H1 (cell line): ENCODE measurements around the gene UFD1. TPM values are rescaled to one million over a fixed set of nuclear protein-coding genes. Genes with fewer than 3 reads are reported as not detected.

Source experiments
- CTCF ChIA-PET: fragments of 300-600 bp; sonication (Branson Sonifier 250); formaldehyde crosslinking; loops from one replicate; lab custom pipeline; 2021; ENCODE audit not compliant: partially characterized antibody; lab: Charles Lee
- POLR2A ChIA-PET: fragments of 300-600 bp; sonication (Branson Sonifier 250); formaldehyde crosslinking; loops from one replicate; lab custom pipeline; 2021; ENCODE audit warnings: inconsistent platforms; ENCODE audit not compliant: partially characterized antibody; lab: Charles Lee
- DNase-seq, 2 experiments: peaks; one replicate each; pipeline versions ENCODE4 v3.0.0 to v3.0.0-alpha.2; 2010 to 2022; ENCODE audit warnings: low spot score in 2 of 2, low read depth in 1 of 2, mixed read lengths in 1 of 2
- FAIRE-seq: peaks from 2 replicates; lab custom pipeline; 2011; peaks lifted over from hg19 to GRCh38; lab: Jason Lieb, UNC
- H2AFZ ChIP-seq: 2 replicates; pipeline ENCODE4 v1.8.1; 2012; ENCODE audit warnings: low read length, inconsistent platforms
- H2AK5ac ChIP-seq: 2 replicates; pipeline ENCODE4 v1.6.1; 2013; ENCODE audit warnings: low read depth, low read length
- H2BK120ac ChIP-seq: replicated peaks from 2 replicates; pipeline ENCODE3; 2013; ENCODE audit warnings: low read depth, low read length, inconsistent platforms
- H2BK12ac ChIP-seq: 2 replicates; pipeline ENCODE4 v1.6.1; 2013; ENCODE audit warnings: low read depth, low read length
- H2BK15ac ChIP-seq: 2 replicates; pipeline ENCODE4 v1.6.1; 2013; ENCODE audit warnings: low read length
- H2BK20ac ChIP-seq: 2 replicates; pipeline ENCODE4 v1.6.1; 2013; ENCODE audit warnings: low read length
- H2BK5ac ChIP-seq: 2 replicates; pipeline ENCODE4 v1.6.1; 2013; ENCODE audit warnings: low read depth, low read length
- H3K14ac ChIP-seq: 2 replicates; pipeline ENCODE4 v1.6.1; 2013; ENCODE audit warnings: inconsistent platforms; ENCODE audit not compliant: insufficient read length
- H3K18ac ChIP-seq: 2 replicates; pipeline ENCODE4 v1.6.1; 2013; ENCODE audit warnings: low read length; ENCODE audit errors: extremely low read depth
- H3K23ac ChIP-seq: 2 replicates; pipeline ENCODE4 v1.6.1; 2013; ENCODE audit warnings: inconsistent platforms; ENCODE audit not compliant: insufficient read length
- H3K23me2 ChIP-seq: 2 replicates; pipeline ENCODE4 v1.6.1; 2013; ENCODE audit warnings: low read depth, low read length
- H3K27ac ChIP-seq: 2 replicates; pipeline ENCODE4 v1.6.1; 2011; ENCODE audit warnings: low read depth, low read length, inconsistent platforms
- H3K27me3 ChIP-seq, 4 experiments: replicated peaks in 1 of 4; 1 replicate in 1 of 4; 2 replicates in 3 of 4; pipeline versions ENCODE4 v1.6.1 to v1.8.1; 2011 to 2013; ENCODE audit warnings: low read length in 3 of 4, mild to moderate bottlenecking in 3 of 4, inconsistent platforms in 2 of 4, mixed read lengths in 2 of 4, moderate library complexity in 1 of 4; ENCODE audit not compliant: control insufficient read depth in 3 of 4, insufficient read depth in 3 of 4; ENCODE audit errors: extremely low read depth in 1 of 4
- H3K36me3 ChIP-seq, 4 experiments: 2 replicates each; pipeline versions ENCODE4 v1.6.1 to v1.8.1; 2011 to 2013; ENCODE audit warnings: mild to moderate bottlenecking in 4 of 4, low read length in 3 of 4, moderate library complexity in 2 of 4, control low read depth in 1 of 4, inconsistent platforms in 1 of 4; ENCODE audit not compliant: insufficient read depth in 4 of 4, control insufficient read depth in 2 of 4
- H3K4ac ChIP-seq: replicated peaks from 2 replicates; pipeline ENCODE3; 2013; ENCODE audit warnings: low read length, low read depth, mixed read lengths, inconsistent platforms; ENCODE audit not compliant: insufficient read length
- H3K4me1 ChIP-seq, 4 experiments: replicated peaks in 1 of 4; 1 replicate in 1 of 4; 2 replicates in 3 of 4; pipeline versions ENCODE4 v1.6.1 to v1.8.1; 2011 to 2013; ENCODE audit warnings: low read length in 3 of 4, inconsistent platforms in 2 of 4, mixed read lengths in 1 of 4; ENCODE audit not compliant: insufficient read depth in 4 of 4, control insufficient read depth in 3 of 4
- H3K4me2 ChIP-seq, 2 experiments: 2 replicates each; pipeline versions ENCODE4 v1.6.1 to v1.8.1; 2011 to 2013; ENCODE audit warnings: low read depth in 2 of 2, low read length in 2 of 2, control low read depth in 1 of 2, inconsistent platforms in 1 of 2, mild to moderate bottlenecking in 1 of 2; ENCODE audit not compliant: insufficient read depth in 1 of 2
- H3K4me3 ChIP-seq, 4 experiments: fragments of 200-600, 300-600 bp in 1 of 4; sonication (generic), shearing (Covaris generic), sonication (Bioruptor Twin) in 1 of 4; 2 replicates each; pipeline versions ENCODE4 v1.5.1 to v1.8.1; 2011 to 2016; ENCODE audit warnings: low read length in 4 of 4, low read depth in 3 of 4, control low read depth in 2 of 4, inconsistent platforms in 2 of 4, mild to moderate bottlenecking in 2 of 4, mixed read lengths in 1 of 4, moderate library complexity in 1 of 4; ENCODE audit not compliant: insufficient read depth in 2 of 4; ENCODE audit errors: extremely low read depth in 1 of 4
- H3K56ac ChIP-seq: replicated peaks from 2 replicates; pipeline ENCODE3; 2013; ENCODE audit warnings: low read depth, mild to moderate bottlenecking, mixed read lengths, low read length, inconsistent platforms; ENCODE audit not compliant: insufficient read length
- H3K79me1 ChIP-seq: 2 replicates; pipeline ENCODE4 v1.6.1; 2013; ENCODE audit warnings: low read depth, low read length, control low read depth
- H3K79me2 ChIP-seq, 2 experiments: 2 replicates each; pipeline versions ENCODE4 v1.6.1 to v1.8.1; 2012 to 2013; ENCODE audit warnings: low read length in 2 of 2, mild to moderate bottlenecking in 2 of 2, inconsistent platforms in 1 of 2; ENCODE audit not compliant: insufficient read depth in 2 of 2, control insufficient read depth in 1 of 2
- H3K9ac ChIP-seq, 4 experiments: replicated peaks in 1 of 4; 1 replicate in 1 of 4; 2 replicates in 3 of 4; pipeline versions ENCODE4 v1.6.1 to v1.8.1; 2011 to 2013; ENCODE audit warnings: low read depth in 3 of 4, low read length in 3 of 4, control low read depth in 2 of 4, mild to moderate bottlenecking in 2 of 4, moderate library complexity in 2 of 4, inconsistent platforms in 1 of 4; ENCODE audit errors: extremely low read depth in 1 of 4
- H3K9me3 ChIP-seq, 2 experiments: 2 replicates each; pipeline versions ENCODE4 v1.6.1 to v1.8.1; 2012 to 2013; ENCODE audit warnings: mild to moderate bottlenecking in 2 of 2, moderate library complexity in 2 of 2, control low read depth in 1 of 2, inconsistent platforms in 1 of 2, low read depth in 1 of 2, low read length in 1 of 2, mixed read lengths in 1 of 2; ENCODE audit not compliant: insufficient read depth in 2 of 2
- H4K20me1 ChIP-seq, 2 experiments: replicated peaks in 1 of 2; 2 replicates each; pipeline versions ENCODE3 to v1.8.1; 2011 to 2013; ENCODE audit warnings: inconsistent platforms in 2 of 2, low read length in 2 of 2, mild to moderate bottlenecking in 1 of 2; ENCODE audit not compliant: insufficient read depth in 2 of 2, control insufficient read depth in 1 of 2
- H4K5ac ChIP-seq: 2 replicates; pipeline ENCODE4 v1.6.1; 2013; ENCODE audit warnings: low read length, low read depth, mixed read lengths, inconsistent platforms; ENCODE audit not compliant: insufficient read length
- H4K8ac ChIP-seq: 2 replicates; pipeline ENCODE4 v1.8.0; 2013; ENCODE audit warnings: mild to moderate bottlenecking, moderate library complexity, low read length, inconsistent platforms; ENCODE audit not compliant: insufficient read depth; ENCODE audit errors: extremely low read depth
- H4K91ac ChIP-seq: replicated peaks from 2 replicates; pipeline ENCODE3; 2013; ENCODE audit warnings: low read length, mixed read lengths, inconsistent platforms; ENCODE audit not compliant: insufficient read length
- ATF2 ChIP-seq: IDR thresholded peaks from 2 replicates; pipeline ENCODE4 v1.6.1; 2012; ENCODE audit warnings: low read length, inconsistent platforms
- CHD1 ChIP-seq: IDR thresholded peaks from 2 replicates; pipeline ENCODE4 v1.6.1; 2012; ENCODE audit warnings: low read depth, low read length, improper control_type of control experiment
- GTF2F1 ChIP-seq: IDR thresholded peaks from 2 replicates; pipeline ENCODE4 v1.6.1; 2012; ENCODE audit warnings: low read depth, low read length, improper control_type of control experiment, borderline replicate concordance
- JUN ChIP-seq: IDR thresholded peaks from 2 replicates; pipeline ENCODE4 v1.6.1; 2011; ENCODE audit warnings: low read depth, mild to moderate bottlenecking, improper control_type of control experiment, low read length
- NANOG ChIP-seq: IDR thresholded peaks from 2 replicates; pipeline ENCODE4 v1.6.1; 2011; ENCODE audit warnings: low read length, low read depth, mild to moderate bottlenecking, inconsistent platforms; ENCODE audit not compliant: insufficient read depth, poor library complexity, severe bottlenecking
- NRF1 ChIP-seq: IDR thresholded peaks from 2 replicates; pipeline ENCODE4 v1.6.1; 2011; ENCODE audit warnings: mild to moderate bottlenecking, low read depth, low read length, improper control_type of control experiment
- PHF8 ChIP-seq: fragments of 200-600 bp; sonication (generic); conservative IDR thresholded peaks from 2 replicates; pipeline ENCODE4 v1.7.1; 2012; ENCODE audit warnings: low read depth, mild to moderate bottlenecking, inconsistent platforms, low read length, moderate library complexity
- RFX5 ChIP-seq: IDR thresholded peaks from 2 replicates; pipeline ENCODE4 v1.6.1; 2011; ENCODE audit warnings: low read depth, low read length, improper control_type of control experiment, borderline replicate concordance
- SP2 ChIP-seq: IDR thresholded peaks from 2 replicates; pipeline ENCODE4 v1.6.1; 2012; ENCODE audit warnings: mild to moderate bottlenecking, low read length, inconsistent platforms
- SRF ChIP-seq: IDR thresholded peaks from 2 replicates; pipeline ENCODE4 v1.6.1; 2011; ENCODE audit warnings: mild to moderate bottlenecking, low read depth, low read length, moderate library complexity
- YY1 ChIP-seq: IDR thresholded peaks from 2 replicates; pipeline ENCODE4 v1.6.1; 2011; ENCODE audit warnings: low read depth, mild to moderate bottlenecking, low read length
- WGBS, 2 experiments: shearing (Covaris generic) in 1 of 2; methylation state at CpG; one replicate each; pipeline versions ENCODE4 v1.1.6 to v1.1.7; 2013 to 2015; ENCODE audit warnings: low lambda C conversion rate in 2 of 2, mixed read lengths in 2 of 2, inconsistent platforms in 1 of 2, low coverage in 1 of 2, missing lambda C conversion rate in 1 of 2; ENCODE audit not compliant: insufficient replicate concordance in 2 of 2, insufficient coverage in 1 of 2, insufficient read length in 1 of 2; ENCODE audit errors: extremely low coverage in 1 of 2, missing lambda C conversion rate in 1 of 2; 5-methylcytosine and 5-hydroxymethylcytosine counted together
- polyA plus RNA-seq, 7 experiments: library from polyadenylated mRNA; depleted of rRNA in 3 of 7; stranded (reverse) in 5 of 7; unstranded in 2 of 7; fragments of >200 nt in 5 of 7; fragments of 200-250 nt in 2 of 7; gene quantifications; 1 replicate in 5 of 7; 2 replicates in 1 of 7; 4 replicates in 1 of 7; pipeline versions ENCODE4 v1.2.1 to v1.2.3, GENCODE V29; 2011 to 2013; ENCODE audit warnings: missing spikeins in 2 of 7, mixed read lengths in 2 of 7
- total RNA-seq: library from RNA; stranded (reverse); fragmentation: NEBNext Ultra II Directional; extraction: Animal tissue kit (Norgen Biotek cat#: 25700); gene quantifications from 2 replicates; pipeline ENCODE4 v1.2.1, GENCODE V29; 2021

UFD1 gene
- total and polyA plus RNA-seq, 2 of the 8 experiments (the other 6 are each of a cell fraction or from before 2014, with no cell fraction given): 74.6 to 116 TPM

GRCh38 chr22:19498154-19498865, 19.3 kb upstream of the UFD1 start:
- no peaks in the 10 kb centered on the region; a peak in 1 of 7 replicates for H3K4me1 ChIP-seq
- no peak overlapping the region for H2AFZ ChIP-seq
- no peak overlapping the region for H2BK120ac ChIP-seq
- H3K9ac ChIP-seq: no peak overlapping the region
- no peak overlapping the region for H4K5ac ChIP-seq
- H2BK15ac ChIP-seq: no peak overlapping the region
- FAIRE-seq (no peak), DNase-seq (no peak)
- H3K27ac ChIP-seq: no peak overlapping the region
- WGBS, 2 experiments: 91% methylated on average over 7 of the region's 7 CpGs; no CpG with 5 or more reads in 1 of the 2 experiments
- no peaks in the 10 kb centered on the region for H3K9me3 ChIP-seq
- H3K23ac ChIP-seq: no peak overlapping the region
- H3K56ac ChIP-seq: no peak overlapping the region
- no peak overlapping the region for H2AK5ac ChIP-seq
- CTCF ChIA-PET: interaction anchor here (0.6 to 2.6 kb wide), 7 partner anchors 9 to 370 kb away, joined by 3 to 13 read pairs (median 4); no protein-coding TSS in a partner anchor
- no peak overlapping the region for H2BK5ac ChIP-seq
- H4K8ac ChIP-seq: no peak overlapping the region
- H4K91ac ChIP-seq: no peak overlapping the region
- peaks cover 0 to 7% of the 10 kb centered on the region in 2 experiments for H4K20me1 ChIP-seq
- no peak overlapping the region for H3K4me3 ChIP-seq
- H3K4me2 ChIP-seq: no peak overlapping the region
- no peak overlapping the region for H3K4ac ChIP-seq
- no peaks in the 10 kb centered on the region for H3K27me3 ChIP-seq
- H3K23me2 ChIP-seq: no peaks in the 10 kb centered on the region
- no peaks in the 10 kb centered on the region for H3K79me2 ChIP-seq
- H3K79me1 ChIP-seq: no peaks in the 10 kb centered on the region; the same call in 1 of the 2 replicates
- no peak overlapping the region for H3K14ac ChIP-seq
- POLR2A ChIA-PET: interaction anchor here (0.6 to 2.4 kb wide), 6 partner anchors 13 to 131 kb away, joined by 3 to 8 read pairs (median 3); no protein-coding TSS in a partner anchor
- H3K36me3 ChIP-seq: peaks cover 11 to 43% (median 23%) of the 10 kb centered on the region in 4 experiments
- H2BK12ac ChIP-seq: no peak overlapping the region
- no peak overlapping the region for H3K18ac ChIP-seq
- H2BK20ac ChIP-seq: no peak overlapping the region
- TF ChIP-seq GTF2F1 (no peak), ATF2 (no peak), CHD1 (no peak), NANOG (no peak), RFX5 (no peak), SRF (no peak), NRF1 (no peak), YY1 (no peak), SP2 (no peak), JUN (no peak), PHF8 (no peak)
